Left lung (tissue), 10 donors: ENCODE results near the gene ASXL1. TPM values are rescaled to one million over a fixed set of nuclear protein-coding genes. Genes with fewer than 3 reads are reported as not detected.

Experiments used
- ATAC-seq: fragments of 200-7000 bp; cut with Tn5 transposase; one replicate; pipeline ENCODE4 v1.9.1; 2020; ENCODE audit warnings: moderate library complexity
- DNase-seq, 4 donors: peaks; one replicate each; pipeline ENCODE4 v3.0.0-alpha.2; 2013 to 2020
- H3K27ac ChIP-seq, 2 donors: fragments of 200-600 bp; sonication (generic) in 1 of 2; one replicate each; pipeline versions ENCODE4 v1.5.0 to v1.8.0; 2020 to 2021
- H3K27me3 ChIP-seq, 2 donors: fragments of 200-600 bp; sonication (generic) in 1 of 2; one replicate each; pipeline versions ENCODE4 v1.5.0 to v1.8.0; 2020 to 2021
- H3K36me3 ChIP-seq, 2 donors: fragments of 200-600 bp; sonication (generic) in 1 of 2; one replicate each; pipeline versions ENCODE4 v1.5.0 to v1.8.0; 2020 to 2021
- H3K4me1 ChIP-seq, 2 donors: fragments of 200-600 bp; one replicate each; pipeline ENCODE4 v1.8.0; 2021
- H3K4me3 ChIP-seq, 2 donors: fragments of 200-600 bp; sonication (generic) in 1 of 2; one replicate each; pipeline versions ENCODE4 v1.5.0 to v1.8.0; 2020 to 2021; ENCODE audit warnings: mild to moderate bottlenecking in 1 of 2
- H3K9me3 ChIP-seq, 2 donors: fragments of 200-600 bp; sonication (generic) in 1 of 2; one replicate each; pipeline versions ENCODE4 v1.5.0 to v1.8.0; 2020 to 2021
- CTCF ChIP-seq, 2 donors: fragments of 200-600 bp; sonication (generic) in 1 of 2; IDR thresholded peaks; one replicate each; pipeline versions ENCODE4 v1.5.0 to v1.8.0; 2021; ENCODE audit warnings: antibody characterized with exemption in 2 of 2
- intact Hi-C, 2 donors: fragments of 100-400 bp; cut with DNase I; formaldehyde crosslinking; loops; one replicate each; pipeline versions ENCODE4 v1.11.2 to v1.14.2; 2022
- polyA plus RNA-seq, 6 donors: library from polyadenylated mRNA; unstranded; fragments of 120-200 nt; gene quantifications; one replicate each; pipeline ENCODE4 v1.2.1, GENCODE V29; 2013; ENCODE audit not compliant: insufficient read length in 6 of 6
- total RNA-seq, 2 donors: library from RNA; stranded (reverse); fragmentation: NEBNext Ultra II Directional; extraction: Animal tissue kit (Norgen Biotek cat#: 25700); gene quantifications; one replicate each; pipeline ENCODE4 v1.2.1, GENCODE V29; 2021
- donor health status: DM: no; HTN: yes; CAD: no.
- donor health status: DM: no; HTN: no; CAD: no.

ASXL1 gene
- total and polyA plus RNA-seq, 8 donors = 51.1 to 90.0 (median 81.1) TPM

DNA sequence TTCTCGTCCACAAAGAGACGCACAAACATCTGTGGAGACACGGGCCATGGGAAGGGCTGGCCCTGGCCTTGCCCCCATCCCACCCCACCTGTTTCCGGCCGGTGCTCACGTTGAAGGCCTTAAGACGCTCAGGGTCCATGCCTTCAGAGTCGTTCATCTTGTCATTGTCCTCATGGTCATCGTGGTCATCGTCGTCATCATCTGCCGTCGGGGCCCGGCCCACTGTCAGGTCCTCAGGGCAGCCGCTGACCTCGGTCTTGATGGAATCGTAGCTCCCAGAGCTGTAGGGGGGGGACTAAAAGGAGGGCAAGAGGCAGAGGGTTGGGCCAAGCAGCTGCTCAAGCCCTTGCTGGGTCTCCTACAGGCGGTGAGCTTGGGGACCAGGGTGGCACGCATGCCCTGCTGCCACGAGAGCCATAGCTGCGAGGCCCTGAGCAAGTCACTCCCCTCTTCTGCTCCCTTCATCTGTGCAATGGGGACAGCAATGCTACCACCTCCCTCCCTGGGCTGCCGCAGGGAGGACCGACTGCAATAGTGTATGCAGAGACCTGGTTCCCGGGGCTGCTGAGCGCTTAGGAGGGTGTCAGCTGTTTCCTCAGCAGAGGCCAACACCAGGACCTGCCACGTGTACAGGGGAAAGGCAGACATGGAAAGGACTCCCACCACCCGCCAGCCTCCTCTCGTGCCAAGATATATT, 95.5 kb downstream of the ASXL1 start:
- H3K4me1 ChIP-seq = peaks cover 10 to 48% of the 10 kb centered on the region in 2 donors
- TF ChIP-seq CTCF (IDR thresholded peaks at IDR 0.05) = no peak

DNA sequence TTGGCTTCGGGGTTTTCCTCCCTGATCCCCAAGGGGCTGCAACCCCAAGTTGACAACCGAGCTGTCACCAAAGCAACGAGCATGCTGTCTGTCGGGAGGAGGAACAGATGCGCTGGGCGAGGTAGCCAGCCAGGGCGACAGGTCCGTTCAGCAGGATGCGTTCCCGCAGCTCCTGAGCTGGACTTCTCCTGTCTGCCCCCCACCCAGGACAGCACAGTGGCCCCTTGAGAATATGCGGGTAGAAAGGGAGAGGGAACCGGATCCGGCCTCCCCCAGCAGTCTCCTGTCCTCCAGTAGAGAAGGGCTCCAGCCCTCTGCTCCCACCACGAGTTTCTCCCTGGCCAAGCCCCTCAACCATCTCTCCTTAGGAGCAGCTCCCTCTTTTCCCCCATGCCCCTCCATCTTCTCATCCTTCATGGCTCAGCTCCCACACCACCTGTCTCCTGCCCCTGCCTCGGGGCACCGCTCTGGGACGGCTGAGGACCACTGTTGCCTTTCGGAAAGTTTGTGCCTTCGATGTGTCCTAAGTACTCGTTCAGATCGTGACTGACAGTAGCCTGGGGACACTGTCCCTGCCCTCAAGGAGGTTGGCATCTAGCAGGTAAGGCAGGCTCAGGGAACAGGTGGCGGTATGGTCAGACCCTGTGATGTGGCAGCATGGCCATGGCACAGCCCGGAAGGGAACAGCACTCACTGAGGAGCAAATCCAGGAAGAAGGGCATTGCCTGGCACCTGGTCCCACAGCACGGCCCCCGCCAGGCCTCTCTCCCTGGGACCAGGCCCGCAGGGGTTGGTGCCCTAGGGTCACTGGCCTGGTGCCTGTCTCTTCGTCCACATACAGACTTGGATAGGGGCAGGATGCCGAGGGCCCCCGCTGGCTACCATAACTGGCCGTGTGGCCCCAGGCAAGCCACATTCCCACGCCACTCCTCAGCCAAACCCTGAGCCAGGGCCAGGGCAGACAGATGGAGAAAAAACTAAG, 96.3 kb downstream of the ASXL1 start:
- no peak for TF ChIP-seq CTCF (IDR thresholded peaks at IDR 0.05)
- Histone ChIP-seq H3K27ac (no peak overlapping the region), H3K9me3 (no peaks in the 10 kb centered on the region), H3K4me1 (peaks cover 10 to 42% of the 10 kb centered on the region in 2 donors), H3K4me3 (no peak overlapping the region), H3K36me3 (peaks cover 0 to 55% of the 10 kb centered on the region in 2 donors), H3K27me3 (no peaks in the 10 kb centered on the region)
- DNase-seq = peak in 1 of 4 donors; percentile 68
- intact Hi-C loops = no loop called here
- ATAC-seq = no peak

More for the DNA sequence above, 95.5 kb downstream of the ASXL1 start:
- Histone ChIP-seq H3K9me3 (no peaks in the 10 kb centered on the region), H3K27me3 (no peaks in the 10 kb centered on the region), H3K4me3 (no peak overlapping the region), H3K36me3 (peaks cover 0 to 56% of the 10 kb centered on the region in 2 donors), H3K27ac (no peak overlapping the region)
- intact Hi-C loops = no loop called here
- ATAC-seq (no peak), DNase-seq (peak in 1 of 4 donors; percentile 74)

- ATAC-seq (no peak), DNase-seq (peak in 1 of 4 donors; percentile 36)
- no peak overlapping the region for H3K4me3 ChIP-seq
- no peak for TF ChIP-seq CTCF (IDR thresholded peaks at IDR 0.05)
- no peak overlapping the region for H3K27ac ChIP-seq
- no peaks in the 10 kb centered on the region for H3K9me3 ChIP-seq
- peaks cover 8 to 33% of the 10 kb centered on the region in 2 donors for H3K4me1 ChIP-seq
- H3K36me3 ChIP-seq = peaks cover 0 to 53% of the 10 kb centered on the region in 2 donors
- intact Hi-C loops = no loop called here
- H3K27me3 ChIP-seq = no peaks in the 10 kb centered on the region
Observed at GRCh38 chr20:32455171-32455900, 97.2 kb downstream of the ASXL1 start.

- intact Hi-C loops = no loop called here
- no peak overlapping the region for H3K27ac ChIP-seq
- peaks cover 5 to 25% of the 10 kb centered on the region in 2 donors for H3K4me1 ChIP-seq
- peaks cover 0 to 50% of the 10 kb centered on the region in 2 donors for H3K36me3 ChIP-seq
- TF ChIP-seq CTCF (IDR thresholded peaks at IDR 0.05) = no peak
- ATAC-seq = no peak
- no peaks in the 10 kb centered on the region for H3K27me3 ChIP-seq
- DNase-seq = peak in 1 of 4 donors; percentile 75
- no peak overlapping the region for H3K4me3 ChIP-seq
- no peaks in the 10 kb centered on the region for H3K9me3 ChIP-seq
Observed at GRCh38 chr20:32455901-32456701, 98.0 kb downstream of the ASXL1 start.
